ENCODE data around the gene PCDHA7. TPM values are rescaled to one million over a fixed set of nuclear protein-coding genes. Genes with fewer than 3 reads are reported as not detected.

Gene PCDHA7
- total and polyA plus RNA-seq, 2 of the 4 experiments (the other 2 are of a cell fraction) = 0.10 to 0.18 TPM

GRCh38 chr5:140791089-140791488, 43.0 kb upstream of the PCDHA7 start:
- H4K91ac ChIP-seq (ENCODE audit: insufficient read depth, low read depth, low read length) = no peak overlapping the region
- no peaks in the 10 kb centered on the region for H4K20me1 ChIP-seq (ENCODE audit: insufficient read depth, low read length)
- WGBS, 2 experiments (ENCODE audit: extremely low coverage in 2 of 2, insufficient read length in 1 of 2) = no CpG with 5 or more reads among the region's 2 CpGs
- no peak overlapping the region for H3K14ac ChIP-seq (replicated peaks; ENCODE audit: low read depth, low read length)
- no peak overlapping the region for H2AK9ac ChIP-seq (replicated peaks; ENCODE audit: low read depth, low read length, poor library complexity)
- TF ChIP-seq NFE2L2 (IDR thresholded peaks at IDR 0.05; ENCODE audit: low read depth, low read length) (no peak), RFX5 (IDR thresholded peaks at IDR 0.05; ENCODE audit: low read depth, low read length) (no peak), FOS (IDR thresholded peaks at IDR 0.05; ENCODE audit: low read depth, low read length) (no peak), CEBPB (IDR thresholded peaks at IDR 0.05; ENCODE audit: low read depth, low read length) (no peak), CTCF (conservative IDR thresholded peaks at IDR 0.05; ENCODE audit: low read depth, low read length) (no peak), MAZ (IDR thresholded peaks at IDR 0.05; ENCODE audit: borderline replicate concordance, low read depth, low read length) (no peak), RCOR1 (IDR thresholded peaks at IDR 0.05; ENCODE audit: insufficient replicate concordance, low read length) (no peak), RAD21 (IDR thresholded peaks at IDR 0.05; ENCODE audit: low read length) (no peak), USF2 (IDR thresholded peaks at IDR 0.05; ENCODE audit: low read depth, low read length) (no peak), POLR2A (IDR thresholded peaks at IDR 0.05; ENCODE audit: low read depth, low read length) (no peak), MXI1 (IDR thresholded peaks at IDR 0.05; ENCODE audit: borderline replicate concordance, low read depth, low read length) (no peak), CHD1 (IDR thresholded peaks at IDR 0.05; ENCODE audit: low read depth, low read length) (no peak), BHLHE40 (IDR thresholded peaks at IDR 0.05; ENCODE audit: low read depth, low read length) (no peak), MAFK (IDR thresholded peaks at IDR 0.05; ENCODE audit: low read depth, low read length) (no peak), ELK1 (IDR thresholded peaks at IDR 0.05; ENCODE audit: borderline replicate concordance, low read depth, low read length) (no peak), SMC3 (IDR thresholded peaks at IDR 0.05; ENCODE audit: low read depth, low read length) (no peak)
- ATAC-seq (ENCODE audit: low read depth) (no peak), DNase-seq (no peak)
- intact Hi-C loops (cut with micrococcal nuclease) (no loop called here), dilution Hi-C loops (cut with HindIII; ENCODE audit: low sequenced_read_pairs, unreplicated experiment) (no loop called here), in situ Hi-C loops (cut with MboI; ENCODE audit: low sequenced_read_pairs) (no loop called here)
- H3K4me2 ChIP-seq (ENCODE audit: low read depth, low read length) = no peak overlapping the region
- H4K5ac ChIP-seq (ENCODE audit: low read depth, low read length) = no peak overlapping the region
- H3K9me3 ChIP-seq (ENCODE audit: control insufficient read depth, insufficient read depth, low read length) = peaks cover 27% of the 10 kb centered on the region
- H3K27me3 ChIP-seq (ENCODE audit: control insufficient read depth, insufficient read depth, low read length) = no peaks in the 10 kb centered on the region
- H4K8ac ChIP-seq (ENCODE audit: low read depth in 2 of 2, low read length in 2 of 2) = no peak overlapping the region
- no peak overlapping the region for H3K4ac ChIP-seq (ENCODE audit: low read depth, low read length)
- no TSS peak for BruUV-seq (replicated peaks)
- H2BK120ac ChIP-seq (ENCODE audit: low read depth, low read length) = no peak overlapping the region
- no peak overlapping the region for H3K18ac ChIP-seq (ENCODE audit: low read depth, low read length)
- no peak overlapping the region for H3K56ac ChIP-seq (ENCODE audit: extremely low read depth, insufficient read depth, low read length)
- POLR2A ChIA-PET (ENCODE audit: unreplicated experiment) = no interaction called here
- H3K9ac ChIP-seq (ENCODE audit: low read depth, low read length) = no peak overlapping the region
- H2AK5ac ChIP-seq (ENCODE audit: low read depth, low read length) = no peak overlapping the region
- no peaks in the 10 kb centered on the region for H3K4me1 ChIP-seq (ENCODE audit: control insufficient read depth, insufficient read depth, low read length)
- no peaks in the 10 kb centered on the region for H3K79me1 ChIP-seq (ENCODE audit: low read depth in 1 of 2, low read length in 2 of 2)
- H3K36me3 ChIP-seq (ENCODE audit: control insufficient read depth, insufficient read depth, low read length) = no peaks in the 10 kb centered on the region
- CTCF ChIA-PET = no interaction called here
- H2BK15ac ChIP-seq (ENCODE audit: low read depth, low read length) = no peak overlapping the region
- H2AFZ ChIP-seq (replicated peaks; ENCODE audit: low read length, poor library complexity) = no peak overlapping the region
- no peak overlapping the region for H3K23ac ChIP-seq (ENCODE audit: low read depth, low read length)
- H3K9me1 ChIP-seq (ENCODE audit: insufficient read depth, low read length) = no peaks in the 10 kb centered on the region
- no peak overlapping the region for H3K27ac ChIP-seq (ENCODE audit: insufficient read depth, low read length)
- no peak overlapping the region for H2BK5ac ChIP-seq (ENCODE audit: low read depth, low read length, poor library complexity, severe bottlenecking)
- H3K4me3 ChIP-seq (ENCODE audit: insufficient read depth, low read depth, low read length) = no peak overlapping the region
- no peak overlapping the region for H2BK20ac ChIP-seq (ENCODE audit: low read depth, low read length)

Measured in IMR-90 (cell line).